Endothelial cell of umbilical vein (primary cell): Measurements from ENCODE around the gene TEX22. TPM values are rescaled to one million over a fixed set of nuclear protein-coding genes. Genes with fewer than 3 reads are reported as not detected.

Experiments
- BruUV-seq: library from RNA; stranded (reverse); fragments of 400-500 nt; replicated peaks from 2 replicates; lab custom pipeline; 2021; lab: Mats Ljungman, UMichigan
- CTCF ChIA-PET: fragments of 300-600, 350-600 bp; sonication (Branson Sonifier 250); formaldehyde crosslinking; loops from one replicate; lab custom pipeline; 2021; ENCODE audit warnings: antibody characterized with exemption, inconsistent platforms; lab: Charles Lee
- POLR2A ChIA-PET: fragments of 300-600, 350-600 bp; sonication (Branson Sonifier 250); formaldehyde crosslinking; loops from one replicate; lab custom pipeline; 2021; ENCODE audit warnings: antibody characterized with exemption, inconsistent platforms; lab: Charles Lee
- DNase-seq: peaks from one replicate; pipeline ENCODE4 v3.0.0-alpha.2; 2011; ENCODE audit warnings: low read depth, low spot score
- FAIRE-seq: peaks from 2 replicates; lab custom pipeline; 2011; peaks lifted over from hg19 to GRCh38; lab: Jason Lieb, UNC
- H2AFZ ChIP-seq: 2 replicates; pipeline ENCODE4 v1.6.0; 2012; ENCODE audit warnings: low read depth, low read length, control low read depth, inconsistent platforms
- H3K27ac ChIP-seq: 2 replicates; pipeline ENCODE4 v1.5.1; 2011; ENCODE audit warnings: low read depth, mild to moderate bottlenecking, control low read depth, low read length, moderate library complexity; ENCODE audit not compliant: insufficient read depth
- H3K27me3 ChIP-seq, 2 experiments: 2 replicates each; pipeline versions ENCODE4 v1.6.0 to v1.6.1; 2011; ENCODE audit warnings: low read length in 2 of 2, mixed read lengths in 1 of 2; ENCODE audit not compliant: control insufficient read depth in 2 of 2, insufficient read depth in 2 of 2
- H3K36me3 ChIP-seq, 2 experiments: 2 replicates in 1 of 2; 3 replicates in 1 of 2; pipeline ENCODE4 v1.5.1; 2011; ENCODE audit warnings: low read length in 2 of 2, mild to moderate bottlenecking in 1 of 2, moderate library complexity in 1 of 2; ENCODE audit not compliant: control insufficient read depth in 2 of 2, insufficient read depth in 2 of 2; ENCODE audit errors: extremely low read depth in 1 of 2
- H3K4me1 ChIP-seq: 3 replicates; pipeline ENCODE4 v1.5.1; 2011; ENCODE audit warnings: mild to moderate bottlenecking, low read length; ENCODE audit not compliant: control insufficient read depth, insufficient read depth; ENCODE audit errors: extremely low read depth
- H3K4me2 ChIP-seq: 2 replicates; pipeline ENCODE4 v1.6.1; 2011; ENCODE audit warnings: low read length, control low read depth, mixed read lengths; ENCODE audit not compliant: insufficient read depth
- H3K4me3 ChIP-seq, 3 experiments: fragments of 200-600 bp in 1 of 3; sonication (generic), shearing (Covaris generic) in 1 of 3; replicated peaks in 1 of 3; 2 replicates each; pipeline ENCODE4 v1.5.1; 2011 to 2016; ENCODE audit warnings: control low read depth in 3 of 3, low read length in 3 of 3, mild to moderate bottlenecking in 2 of 3, inconsistent platforms in 1 of 3, low read depth in 1 of 3, moderate library complexity in 1 of 3; ENCODE audit not compliant: insufficient read depth in 1 of 3
- H3K79me2 ChIP-seq: 2 replicates; pipeline ENCODE4 v1.6.0; 2012; ENCODE audit warnings: low read length, inconsistent platforms; ENCODE audit not compliant: control insufficient read depth, insufficient read depth
- H3K9ac ChIP-seq: replicated peaks from 2 replicates; pipeline ENCODE3; 2011; ENCODE audit warnings: low read length, control low read depth; ENCODE audit not compliant: insufficient read depth; ENCODE audit errors: extremely low read depth
- H3K9me1 ChIP-seq: replicated peaks from 3 replicates; pipeline ENCODE4 v1.6.0; 2011; ENCODE audit warnings: mild to moderate bottlenecking, low read length; ENCODE audit not compliant: control insufficient read depth, insufficient read depth; ENCODE audit errors: extremely low read depth
- H3K9me3 ChIP-seq: replicated peaks from 2 replicates; pipeline ENCODE4 v1.5.1; 2012; ENCODE audit warnings: low read length, inconsistent platforms; ENCODE audit not compliant: control insufficient read depth, insufficient read depth
- H4K20me1 ChIP-seq: replicated peaks from 2 replicates; pipeline ENCODE3; 2011; ENCODE audit warnings: mild to moderate bottlenecking, low read length; ENCODE audit not compliant: control insufficient read depth, insufficient read depth; ENCODE audit errors: extremely low read depth
- CTCF ChIP-seq, 2 donors: IDR thresholded peaks; 1 replicate in 1 of 2; 2 replicates in 1 of 2; pipeline ENCODE4 v1.5.1; 2011; ENCODE audit warnings: low read length in 2 of 2, mild to moderate bottlenecking in 2 of 2, moderate library complexity in 2 of 2, control low read depth in 1 of 2, inconsistent platforms in 1 of 2, low read depth in 1 of 2; ENCODE audit not compliant: insufficient read depth in 1 of 2; ENCODE audit errors: extremely low read depth in 1 of 2
- EZH2 ChIP-seq: IDR thresholded peaks from 2 replicates; pipeline ENCODE4 v1.6.1; 2012; ENCODE audit warnings: borderline replicate concordance, low read depth, mild to moderate bottlenecking, moderate library complexity, low read length, inconsistent platforms; ENCODE audit not compliant: severe bottlenecking
- FOS ChIP-seq: IDR thresholded peaks from 2 replicates; pipeline ENCODE4 v1.6.1; 2011; ENCODE audit warnings: mild to moderate bottlenecking, low read length, moderate library complexity, borderline replicate concordance; ENCODE audit not compliant: insufficient read depth
- GATA2 ChIP-seq: IDR thresholded peaks from 2 replicates; pipeline ENCODE4 v1.7.0; 2011; ENCODE audit warnings: low read depth, mild to moderate bottlenecking, moderate library complexity, mixed read lengths, low read length; ENCODE audit not compliant: insufficient read length, insufficient read depth
- JUN ChIP-seq: IDR thresholded peaks from 2 replicates; pipeline ENCODE4 v1.6.1; 2011; ENCODE audit warnings: borderline replicate concordance, low read depth; ENCODE audit not compliant: insufficient read length, insufficient read depth
- MAX ChIP-seq: IDR thresholded peaks from 2 replicates; pipeline ENCODE4 v1.6.1; 2011; ENCODE audit not compliant: insufficient read depth, insufficient read length
- MYC ChIP-seq: IDR thresholded peaks from one replicate; pipeline ENCODE4 v1.6.1; 2011; ENCODE audit warnings: mild to moderate bottlenecking, low read depth, low read length
- POLR2A ChIP-seq: IDR thresholded peaks from 2 replicates; pipeline ENCODE4 v1.6.1; 2012; ENCODE audit warnings: low read depth, mild to moderate bottlenecking, control low read depth, low read length
- POLR2AphosphoS5 ChIP-seq: IDR thresholded peaks from 2 replicates; pipeline ENCODE4 v1.6.1; 2012; ENCODE audit warnings: low read depth, mild to moderate bottlenecking, control low read depth, low read length, moderate library complexity; ENCODE audit not compliant: insufficient read depth
- dilution Hi-C: fragments of 300-500 bp; cut with MboI; formaldehyde crosslinking; loops from one replicate; pipeline ENCODE4 v1.15.0; 2019; ENCODE audit warnings: low sequenced_read_pairs; ENCODE audit not compliant: extremely low pct_ligation_motif_present
- intact Hi-C: fragments of 100-400 bp; cut with micrococcal nuclease; formaldehyde crosslinking; loops from one replicate; pipeline ENCODE4 v1.10.0; 2022
- polyA plus RNA-seq, 4 experiments: library from polyadenylated mRNA; depleted of rRNA in 3 of 4; stranded (reverse) in 3 of 4; unstranded in 1 of 4; fragments of >200 nt; gene quantifications; 2 replicates each; pipeline versions ENCODE4 v1.2.1 to v1.2.3, GENCODE V29; 2011 to 2012; ENCODE audit warnings: missing spikeins in 1 of 4
- total RNA-seq: library from RNA; stranded (reverse); gene quantifications from 2 replicates; pipeline ENCODE4 v1.2.3, GENCODE V29; 2021

The TEX22 gene
- total and polyA plus RNA-seq, 2 donors (not counting 3 experiments of a cell fraction or from before 2014, with no cell fraction given) = 0.06 to 1.1 TPM

GRCh38 chr14:105427936-105428485 lies 29.7 kb downstream of the TEX22 start:
- no TSS peak for BruUV-seq
- POLR2A ChIA-PET = interaction anchor here (0.7 kb wide), 1 partner anchor 16 kb away, joined by 4 read pairs; no protein-coding TSS in a partner anchor
- H3K9me3 ChIP-seq = no peaks in the 10 kb centered on the region
- CTCF ChIA-PET = interaction anchor here (4.7 kb wide), 1 partner anchor 53 kb away, joined by 23 read pairs; no protein-coding TSS in a partner anchor
- H3K9me1 ChIP-seq = no peaks in the 10 kb centered on the region
- H3K4me1 ChIP-seq = peaks cover 26% of the 10 kb centered on the region
- TF ChIP-seq MYC (no peak), POLR2AphosphoS5 (no peak), JUN (no peak), FOS (no peak), CTCF (IDR thresholded peaks at IDR 0.05; ENCODE audit: extremely low read depth in 1 of 2, insufficient read depth in 1 of 2, low read depth in 1 of 2, low read length in 2 of 2) (no peak), POLR2A (no peak), GATA2 (no peak), EZH2 (no peak), MAX (no peak)
- H3K4me2 ChIP-seq = no peak overlapping the region
- H3K4me3 ChIP-seq = no peak overlapping the region
- no peaks in the 10 kb centered on the region for H3K27me3 ChIP-seq
- no peak overlapping the region for H2AFZ ChIP-seq
- peaks cover 2 to 10% of the 10 kb centered on the region in 2 experiments for H3K36me3 ChIP-seq
- dilution Hi-C loops (no loop called here), intact Hi-C loops (no loop called here)
- H3K79me2 ChIP-seq = peaks cover 77% of the 10 kb centered on the region
- H3K9ac ChIP-seq = no peak overlapping the region
- no peak overlapping the region for H3K27ac ChIP-seq
- DNase-seq (no peak), FAIRE-seq (no peak)
- no peaks in the 10 kb centered on the region for H4K20me1 ChIP-seq
